A204.1 (cell line): ENCODE results near the gene B4GALNT1.
"Not testable (repeated sequence)": the region's sequence is repeated elsewhere in the genome, so short reads cannot be mapped to it uniquely, and the experiment has no call there.

Source experiments
- FAIRE-seq: peaks from 2 replicates; lab custom pipeline; 2012; peaks lifted over from hg19 to GRCh38; lab: Jason Lieb, UNC

B4GALNT1 gene

GRCh38 chr12:57620936-57621496 lies 12.0 kb downstream of the B4GALNT1 start:
- FAIRE-seq: no peak

- no peak for FAIRE-seq
Observed at GRCh38 chr12:57620245-57620935, 12.6 kb downstream of the B4GALNT1 start.

- no peak for FAIRE-seq
Observed at GRCh38 chr12:57619434-57620244, 13.4 kb downstream of the B4GALNT1 start.

- no peak for FAIRE-seq
Observed at GRCh38 chr12:57618966-57619433, 14.0 kb downstream of the B4GALNT1 start.

GRCh38 chr12:57618431-57618830 lies 14.6 kb downstream of the B4GALNT1 start:
- not testable (repeated sequence) for FAIRE-seq

GRCh38 chr12:57617942-57618341 lies 15.1 kb downstream of the B4GALNT1 start:
- no peak for FAIRE-seq

GRCh38 chr12:57616383-57617101 lies 16.5 kb downstream of the B4GALNT1 start:
- FAIRE-seq: no peak

GRCh38 chr12:57615637-57616036 lies 17.4 kb downstream of the B4GALNT1 start:
- no peak for FAIRE-seq

GRCh38 chr12:57614948-57615500 lies 18.0 kb downstream of the B4GALNT1 start:
- FAIRE-seq: no peak

GRCh38 chr12:57614178-57614947 lies 18.6 kb downstream of the B4GALNT1 start:
- FAIRE-seq: no peak

- no peak for FAIRE-seq
Observed at GRCh38 chr12:57613427-57614109, 19.4 kb downstream of the B4GALNT1 start.

- no peak for FAIRE-seq
Observed at GRCh38 chr12:57612711-57613426, 20.1 kb downstream of the B4GALNT1 start.

GRCh38 chr12:57611827-57612710 lies 20.9 kb downstream of the B4GALNT1 start:
- no peak for FAIRE-seq

GRCh38 chr12:57611108-57611826 lies 21.7 kb downstream of the B4GALNT1 start, which contains the start of gene ARHGEF25:
Gene ARHGEF25 (plus strand): TSS chr12:57611435. CDS start chr12:57611895, 460 bp downstream.
- FAIRE-seq: no peak

GRCh38 chr12:57610554-57611107 lies 22.4 kb downstream of the B4GALNT1 start:
- FAIRE-seq: no peak

- no peak for FAIRE-seq
Observed at GRCh38 chr12:57609781-57610553, 23.0 kb downstream of the B4GALNT1 start.
